HL-60 (cell line): ENCODE results near the gene TOX2.

Source experiments
- TF ChIP-seq, protein P1 (sequence below): IDR thresholded peaks from one replicate; pipeline ENCODE4 v1.5.1; 2011; ENCODE audit warnings: low read length, control low read depth, inconsistent platforms; ENCODE audit not compliant: insufficient read depth
- TF ChIP-seq, protein P2 (sequence below): IDR thresholded peaks from 2 replicates; pipeline ENCODE4 v1.6.1; 2012; ENCODE audit warnings: low read depth; ENCODE audit not compliant: insufficient replicate concordance

DNA sequence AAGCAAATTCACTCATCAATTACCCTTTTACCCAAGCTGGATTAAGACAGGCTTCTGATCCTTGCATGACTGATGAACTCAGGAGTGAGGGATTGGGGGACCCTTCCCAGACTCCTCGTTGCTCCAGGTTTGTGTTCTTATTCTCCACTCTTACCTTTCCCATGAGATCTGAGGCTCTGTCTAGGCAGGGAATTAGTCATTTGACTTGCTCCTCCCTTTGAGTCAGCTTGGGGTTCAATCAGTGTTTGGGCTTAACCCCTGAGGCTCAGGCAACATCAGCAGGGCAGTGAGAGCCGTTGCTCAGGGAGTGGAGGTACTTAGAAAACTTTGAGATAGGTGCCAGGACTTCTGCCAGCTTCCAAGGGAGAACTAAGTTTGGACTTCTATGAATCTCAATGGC, 20.7 kb upstream of the TOX2 start:
- TF ChIP-seq, protein P1, sequence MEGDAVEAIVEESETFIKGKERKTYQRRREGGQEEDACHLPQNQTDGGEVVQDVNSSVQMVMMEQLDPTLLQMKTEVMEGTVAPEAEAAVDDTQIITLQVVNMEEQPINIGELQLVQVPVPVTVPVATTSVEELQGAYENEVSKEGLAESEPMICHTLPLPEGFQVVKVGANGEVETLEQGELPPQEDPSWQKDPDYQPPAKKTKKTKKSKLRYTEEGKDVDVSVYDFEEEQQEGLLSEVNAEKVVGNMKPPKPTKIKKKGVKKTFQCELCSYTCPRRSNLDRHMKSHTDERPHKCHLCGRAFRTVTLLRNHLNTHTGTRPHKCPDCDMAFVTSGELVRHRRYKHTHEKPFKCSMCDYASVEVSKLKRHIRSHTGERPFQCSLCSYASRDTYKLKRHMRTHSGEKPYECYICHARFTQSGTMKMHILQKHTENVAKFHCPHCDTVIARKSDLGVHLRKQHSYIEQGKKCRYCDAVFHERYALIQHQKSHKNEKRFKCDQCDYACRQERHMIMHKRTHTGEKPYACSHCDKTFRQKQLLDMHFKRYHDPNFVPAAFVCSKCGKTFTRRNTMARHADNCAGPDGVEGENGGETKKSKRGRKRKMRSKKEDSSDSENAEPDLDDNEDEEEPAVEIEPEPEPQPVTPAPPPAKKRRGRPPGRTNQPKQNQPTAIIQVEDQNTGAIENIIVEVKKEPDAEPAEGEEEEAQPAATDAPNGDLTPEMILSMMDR, result no peak
- TF ChIP-seq, protein P2, sequence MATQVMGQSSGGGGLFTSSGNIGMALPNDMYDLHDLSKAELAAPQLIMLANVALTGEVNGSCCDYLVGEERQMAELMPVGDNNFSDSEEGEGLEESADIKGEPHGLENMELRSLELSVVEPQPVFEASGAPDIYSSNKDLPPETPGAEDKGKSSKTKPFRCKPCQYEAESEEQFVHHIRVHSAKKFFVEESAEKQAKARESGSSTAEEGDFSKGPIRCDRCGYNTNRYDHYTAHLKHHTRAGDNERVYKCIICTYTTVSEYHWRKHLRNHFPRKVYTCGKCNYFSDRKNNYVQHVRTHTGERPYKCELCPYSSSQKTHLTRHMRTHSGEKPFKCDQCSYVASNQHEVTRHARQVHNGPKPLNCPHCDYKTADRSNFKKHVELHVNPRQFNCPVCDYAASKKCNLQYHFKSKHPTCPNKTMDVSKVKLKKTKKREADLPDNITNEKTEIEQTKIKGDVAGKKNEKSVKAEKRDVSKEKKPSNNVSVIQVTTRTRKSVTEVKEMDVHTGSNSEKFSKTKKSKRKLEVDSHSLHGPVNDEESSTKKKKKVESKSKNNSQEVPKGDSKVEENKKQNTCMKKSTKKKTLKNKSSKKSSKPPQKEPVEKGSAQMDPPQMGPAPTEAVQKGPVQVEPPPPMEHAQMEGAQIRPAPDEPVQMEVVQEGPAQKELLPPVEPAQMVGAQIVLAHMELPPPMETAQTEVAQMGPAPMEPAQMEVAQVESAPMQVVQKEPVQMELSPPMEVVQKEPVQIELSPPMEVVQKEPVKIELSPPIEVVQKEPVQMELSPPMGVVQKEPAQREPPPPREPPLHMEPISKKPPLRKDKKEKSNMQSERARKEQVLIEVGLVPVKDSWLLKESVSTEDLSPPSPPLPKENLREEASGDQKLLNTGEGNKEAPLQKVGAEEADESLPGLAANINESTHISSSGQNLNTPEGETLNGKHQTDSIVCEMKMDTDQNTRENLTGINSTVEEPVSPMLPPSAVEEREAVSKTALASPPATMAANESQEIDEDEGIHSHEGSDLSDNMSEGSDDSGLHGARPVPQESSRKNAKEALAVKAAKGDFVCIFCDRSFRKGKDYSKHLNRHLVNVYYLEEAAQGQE, result no peak
